ENCODE data around the gene AKT3. TPM values are rescaled to one million over a fixed set of nuclear protein-coding genes. Genes with fewer than 3 reads are reported as not detected.

The AKT3 gene
- total and polyA plus RNA-seq, 4 donors: 7.1 to 53.1 (median 23.8) TPM

- Histone ChIP-seq H3K9me3 (ENCODE audit: control insufficient read depth in 4 of 4, insufficient read depth in 3 of 4, low read length in 3 of 4) (no peaks in the 10 kb centered on the region), H3K9ac (ENCODE audit: insufficient read depth in 1 of 2, low read length in 2 of 2) (no peak overlapping the region), H3K27me3 (ENCODE audit: control insufficient read depth in 3 of 3, insufficient read depth in 3 of 3, low read length in 2 of 3) (no peaks in the 10 kb centered on the region), H3K27ac (ENCODE audit: low read depth in 1 of 2, low read length in 1 of 2) (no peak overlapping the region), H3K36me3 (ENCODE audit: control insufficient read depth in 4 of 4, insufficient read depth in 4 of 4, low read length in 4 of 4) (peaks cover 0 to 1% (median 0%) of the 10 kb centered on the region in 4 donors), H3K4me3 (no peak overlapping the region), H3K4me1 (ENCODE audit: control insufficient read depth in 5 of 5, insufficient read depth in 5 of 5, low read length in 5 of 5) (peaks cover 0 to 1% (median 0%) of the 10 kb centered on the region in 5 donors)
- ATAC-seq (ENCODE audit: insufficient read depth, low FRiP score) (no peak), DNase-seq (no peak)
- no peak for TF ChIP-seq CTCF (IDR thresholded peaks at IDR 0.05; ENCODE audit: control extremely low read depth, extremely low read depth)
Observed at GRCh38 chr1:243756529-243756928, 93.5 kb downstream of the AKT3 start.

DNA sequence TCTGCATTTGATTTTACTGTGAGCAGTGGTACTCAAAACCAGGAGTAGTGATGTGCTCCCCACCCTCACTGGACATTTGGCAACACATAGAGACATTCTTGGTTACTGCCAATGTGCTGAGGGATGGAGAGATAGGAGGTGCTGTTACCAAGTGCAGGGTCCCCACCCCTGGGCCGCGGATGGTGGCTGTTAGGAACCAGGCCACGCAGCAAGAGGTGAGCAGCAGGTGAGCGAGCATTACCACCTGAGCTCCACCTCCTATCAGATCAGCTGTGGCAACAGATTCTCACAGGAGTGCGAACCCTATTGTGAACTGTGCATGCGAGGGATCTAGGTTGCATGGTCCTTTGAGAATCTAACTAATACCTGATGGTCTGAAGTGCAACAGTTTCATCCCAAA is 95.7 kb downstream of the AKT3 start:
- ATAC-seq (ENCODE audit: insufficient read depth, low FRiP score): no peak
- Histone ChIP-seq H3K36me3 (ENCODE audit: control insufficient read depth in 4 of 4, insufficient read depth in 4 of 4, low read length in 4 of 4) (peaks cover 0 to 1% (median 0%) of the 10 kb centered on the region in 4 donors), H3K27ac (ENCODE audit: low read depth in 1 of 2, low read length in 1 of 2) (no peak overlapping the region), H3K4me3 (no peak overlapping the region), H3K4me1 (ENCODE audit: control insufficient read depth in 5 of 5, insufficient read depth in 5 of 5, low read length in 5 of 5) (peaks cover 0 to 1% (median 0%) of the 10 kb centered on the region in 5 donors), H3K9ac (ENCODE audit: insufficient read depth in 1 of 2, low read length in 2 of 2) (no peak overlapping the region), H3K27me3 (ENCODE audit: control insufficient read depth in 3 of 3, insufficient read depth in 3 of 3, low read length in 2 of 3) (no peaks in the 10 kb centered on the region), H3K9me3 (ENCODE audit: control insufficient read depth in 4 of 4, insufficient read depth in 3 of 4, low read length in 3 of 4) (no peaks in the 10 kb centered on the region)
- no peak for DNase-seq
- TF ChIP-seq CTCF (IDR thresholded peaks at IDR 0.05; ENCODE audit: control extremely low read depth, extremely low read depth): no peak
- 95 to 97% methylated on average over 6 of the region's 6 CpGs for WGBS, 2 donors

GRCh38 chr1:243751506-243751905 is 98.5 kb downstream of the AKT3 start:
- WGBS, 2 donors: 92 to 100% methylated on average over 1 of the region's 1 CpG
- no peak for ATAC-seq (ENCODE audit: insufficient read depth, low FRiP score)
- TF ChIP-seq CTCF (IDR thresholded peaks at IDR 0.05; ENCODE audit: control extremely low read depth, extremely low read depth): no peak

DNA sequence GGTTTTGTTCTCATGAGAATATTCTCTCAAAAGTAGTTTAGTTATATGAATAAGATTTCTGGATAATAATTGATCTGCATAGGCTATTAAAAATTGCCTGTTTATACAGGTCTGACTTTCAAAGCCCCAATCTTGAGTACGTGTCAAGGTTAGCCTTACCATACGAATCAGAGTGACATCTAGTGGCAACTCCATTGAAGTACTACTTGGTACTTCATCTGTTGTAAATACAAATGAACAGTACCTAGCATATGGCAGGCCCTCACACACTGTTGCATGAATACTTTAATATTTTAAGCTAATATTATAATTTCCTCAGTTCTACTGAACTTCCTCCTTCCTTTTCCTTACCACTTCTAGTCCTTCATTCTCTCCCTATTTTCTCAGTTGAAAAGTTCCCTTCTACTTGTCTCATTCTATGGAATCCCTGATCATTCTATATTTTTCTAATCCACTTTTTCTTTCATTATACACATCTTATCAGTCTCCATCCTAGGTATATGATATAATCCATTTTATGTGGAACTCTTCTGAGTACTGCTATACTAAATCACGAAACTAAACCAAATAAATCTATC is 101.2 kb downstream of the AKT3 start:
- peak; percentile 52 for TF ChIP-seq CTCF (IDR thresholded peaks at IDR 0.05; ENCODE audit: control extremely low read depth, extremely low read depth)
- Histone ChIP-seq H3K9me3 (ENCODE audit: control insufficient read depth in 4 of 4, insufficient read depth in 3 of 4, low read length in 3 of 4) (no peaks in the 10 kb centered on the region), H3K9ac (ENCODE audit: insufficient read depth in 1 of 2, low read length in 2 of 2) (no peak overlapping the region), H3K27ac (ENCODE audit: low read depth in 1 of 2, low read length in 1 of 2) (no peak overlapping the region), H3K27me3 (ENCODE audit: control insufficient read depth in 3 of 3, insufficient read depth in 3 of 3, low read length in 2 of 3) (no peaks in the 10 kb centered on the region), H3K36me3 (ENCODE audit: control insufficient read depth in 4 of 4, insufficient read depth in 4 of 4, low read length in 4 of 4) (no peaks in the 10 kb centered on the region), H3K4me3 (no peak overlapping the region), H3K4me1 (ENCODE audit: control insufficient read depth in 5 of 5, insufficient read depth in 5 of 5, low read length in 5 of 5) (peaks cover 0 to 2% (median 0%) of the 10 kb centered on the region in 5 donors)
- WGBS, 2 donors: 30 to 36% methylated on average over 3 of the region's 3 CpGs
- peak; percentile 79 for ATAC-seq (ENCODE audit: insufficient read depth, low FRiP score)
- DNase-seq: peak in 2 of 3 donors; percentile 76 to 88

More at GRCh38 chr1:243751506-243751905, 98.5 kb downstream of the AKT3 start:
- Histone ChIP-seq H3K4me3 (no peak overlapping the region), H3K9me3 (ENCODE audit: control insufficient read depth in 4 of 4, insufficient read depth in 3 of 4, low read length in 3 of 4) (no peaks in the 10 kb centered on the region), H3K27me3 (ENCODE audit: control insufficient read depth in 3 of 3, insufficient read depth in 3 of 3, low read length in 2 of 3) (no peaks in the 10 kb centered on the region), H3K27ac (ENCODE audit: low read depth in 1 of 2, low read length in 1 of 2) (no peak overlapping the region), H3K4me1 (ENCODE audit: control insufficient read depth in 5 of 5, insufficient read depth in 5 of 5, low read length in 5 of 5) (peaks cover 0 to 2% (median 0%) of the 10 kb centered on the region in 5 donors), H3K9ac (ENCODE audit: insufficient read depth in 1 of 2, low read length in 2 of 2) (no peak overlapping the region), H3K36me3 (ENCODE audit: control insufficient read depth in 4 of 4, insufficient read depth in 4 of 4, low read length in 4 of 4) (peaks cover 0 to 1% (median 0%) of the 10 kb centered on the region in 4 donors)
- DNase-seq: no peak
